HCT116 (cell line): Measurements from ENCODE around the gene ERAP2.

Experiments
- EZH2 ChIP-seq: fragments of 200-600 bp; sonication (generic); IDR thresholded peaks from 2 replicates; pipeline ENCODE4 v1.6.1; 2017; ENCODE audit warnings: antibody characterized with exemption, mixed run types
- POLR2A ChIP-seq: IDR thresholded peaks from 2 replicates; pipeline ENCODE4 v1.7.0; 2011; ENCODE audit warnings: borderline replicate concordance; ENCODE audit not compliant: insufficient read depth, insufficient read length; ENCODE audit errors: extremely low read depth
- ZNF274 ChIP-seq: fragments of 200-500 bp; sonication (Bioruptor generic); IDR thresholded peaks from 2 replicates; pipeline ENCODE4 v1.6.1; 2014; ENCODE audit warnings: mild to moderate bottlenecking, low read depth, low read length, inconsistent platforms
- TF ChIP-seq, protein P1 (sequence below): IDR thresholded peaks from 2 replicates; pipeline ENCODE4 v1.6.1; 2012
- TF ChIP-seq, protein P2 (sequence below): IDR thresholded peaks from 2 replicates; pipeline ENCODE4 v1.6.1; 2011; ENCODE audit warnings: mild to moderate bottlenecking, low read length, moderate library complexity; ENCODE audit not compliant: insufficient replicate concordance; ENCODE audit errors: extremely low read depth
- TF ChIP-seq, protein P3 (sequence below), 3 experiments: fragments of 200-600 bp in 1 of 3; sonication (generic) in 1 of 3; IDR thresholded peaks in 2 of 3; conservative IDR thresholded peaks in 1 of 3; 2 replicates each; pipeline ENCODE4 v1.5.1; 2012 to 2017; ENCODE audit warnings: low read depth in 2 of 3, low read length in 2 of 3, antibody characterized with exemption in 1 of 3, borderline replicate concordance in 1 of 3, control low read depth in 1 of 3, mild to moderate bottlenecking in 1 of 3, mixed read lengths in 1 of 3, mixed run types in 1 of 3, moderate library complexity in 1 of 3; ENCODE audit not compliant: insufficient read depth in 1 of 3
- TF ChIP-seq, protein P4 (sequence below): IDR thresholded peaks from 2 replicates; pipeline ENCODE4 v1.6.1; 2012; ENCODE audit warnings: low read depth

DNA sequence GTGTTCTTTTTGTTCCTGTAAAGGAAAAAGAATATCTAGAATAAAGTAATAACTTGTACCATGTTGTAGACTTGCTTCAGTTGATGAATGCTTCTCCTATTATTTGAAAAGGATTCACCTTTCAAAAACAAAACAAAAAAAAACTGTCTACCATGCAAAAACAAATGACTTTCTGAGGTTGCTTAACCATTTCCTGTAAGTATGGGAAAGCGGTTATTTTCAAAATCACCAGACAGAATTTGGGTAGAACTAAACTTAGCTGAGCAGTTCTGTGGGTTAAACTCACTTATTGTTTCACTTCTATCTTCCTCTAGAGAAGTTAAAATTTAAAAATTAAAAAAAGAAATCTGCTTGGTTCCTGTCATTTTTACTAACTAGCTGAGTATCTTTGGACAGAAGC, 84.8 kb downstream of the ERAP2 start:
- TF ChIP-seq, protein P1, sequence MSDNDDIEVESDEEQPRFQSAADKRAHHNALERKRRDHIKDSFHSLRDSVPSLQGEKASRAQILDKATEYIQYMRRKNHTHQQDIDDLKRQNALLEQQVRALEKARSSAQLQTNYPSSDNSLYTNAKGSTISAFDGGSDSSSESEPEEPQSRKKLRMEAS = no peak
- TF ChIP-seq, protein P2, sequence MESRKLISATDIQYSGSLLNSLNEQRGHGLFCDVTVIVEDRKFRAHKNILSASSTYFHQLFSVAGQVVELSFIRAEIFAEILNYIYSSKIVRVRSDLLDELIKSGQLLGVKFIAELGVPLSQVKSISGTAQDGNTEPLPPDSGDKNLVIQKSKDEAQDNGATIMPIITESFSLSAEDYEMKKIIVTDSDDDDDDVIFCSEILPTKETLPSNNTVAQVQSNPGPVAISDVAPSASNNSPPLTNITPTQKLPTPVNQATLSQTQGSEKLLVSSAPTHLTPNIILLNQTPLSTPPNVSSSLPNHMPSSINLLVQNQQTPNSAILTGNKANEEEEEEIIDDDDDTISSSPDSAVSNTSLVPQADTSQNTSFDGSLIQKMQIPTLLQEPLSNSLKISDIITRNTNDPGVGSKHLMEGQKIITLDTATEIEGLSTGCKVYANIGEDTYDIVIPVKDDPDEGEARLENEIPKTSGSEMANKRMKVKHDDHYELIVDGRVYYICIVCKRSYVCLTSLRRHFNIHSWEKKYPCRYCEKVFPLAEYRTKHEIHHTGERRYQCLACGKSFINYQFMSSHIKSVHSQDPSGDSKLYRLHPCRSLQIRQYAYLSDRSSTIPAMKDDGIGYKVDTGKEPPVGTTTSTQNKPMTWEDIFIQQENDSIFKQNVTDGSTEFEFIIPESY = no peak
- TF ChIP-seq EZH2 = no peak
- TF ChIP-seq ZNF274 = no peak
- TF ChIP-seq, protein P3, sequence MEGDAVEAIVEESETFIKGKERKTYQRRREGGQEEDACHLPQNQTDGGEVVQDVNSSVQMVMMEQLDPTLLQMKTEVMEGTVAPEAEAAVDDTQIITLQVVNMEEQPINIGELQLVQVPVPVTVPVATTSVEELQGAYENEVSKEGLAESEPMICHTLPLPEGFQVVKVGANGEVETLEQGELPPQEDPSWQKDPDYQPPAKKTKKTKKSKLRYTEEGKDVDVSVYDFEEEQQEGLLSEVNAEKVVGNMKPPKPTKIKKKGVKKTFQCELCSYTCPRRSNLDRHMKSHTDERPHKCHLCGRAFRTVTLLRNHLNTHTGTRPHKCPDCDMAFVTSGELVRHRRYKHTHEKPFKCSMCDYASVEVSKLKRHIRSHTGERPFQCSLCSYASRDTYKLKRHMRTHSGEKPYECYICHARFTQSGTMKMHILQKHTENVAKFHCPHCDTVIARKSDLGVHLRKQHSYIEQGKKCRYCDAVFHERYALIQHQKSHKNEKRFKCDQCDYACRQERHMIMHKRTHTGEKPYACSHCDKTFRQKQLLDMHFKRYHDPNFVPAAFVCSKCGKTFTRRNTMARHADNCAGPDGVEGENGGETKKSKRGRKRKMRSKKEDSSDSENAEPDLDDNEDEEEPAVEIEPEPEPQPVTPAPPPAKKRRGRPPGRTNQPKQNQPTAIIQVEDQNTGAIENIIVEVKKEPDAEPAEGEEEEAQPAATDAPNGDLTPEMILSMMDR (IDR thresholded peaks at IDR 0.05 in 2 of 3, conservative IDR thresholded peaks at IDR 0.05 in 1 of 3; ENCODE audit: borderline replicate concordance in 1 of 3, insufficient read depth in 1 of 3, low read depth in 2 of 3, low read length in 2 of 3) = no peak
- TF ChIP-seq, protein P4, sequence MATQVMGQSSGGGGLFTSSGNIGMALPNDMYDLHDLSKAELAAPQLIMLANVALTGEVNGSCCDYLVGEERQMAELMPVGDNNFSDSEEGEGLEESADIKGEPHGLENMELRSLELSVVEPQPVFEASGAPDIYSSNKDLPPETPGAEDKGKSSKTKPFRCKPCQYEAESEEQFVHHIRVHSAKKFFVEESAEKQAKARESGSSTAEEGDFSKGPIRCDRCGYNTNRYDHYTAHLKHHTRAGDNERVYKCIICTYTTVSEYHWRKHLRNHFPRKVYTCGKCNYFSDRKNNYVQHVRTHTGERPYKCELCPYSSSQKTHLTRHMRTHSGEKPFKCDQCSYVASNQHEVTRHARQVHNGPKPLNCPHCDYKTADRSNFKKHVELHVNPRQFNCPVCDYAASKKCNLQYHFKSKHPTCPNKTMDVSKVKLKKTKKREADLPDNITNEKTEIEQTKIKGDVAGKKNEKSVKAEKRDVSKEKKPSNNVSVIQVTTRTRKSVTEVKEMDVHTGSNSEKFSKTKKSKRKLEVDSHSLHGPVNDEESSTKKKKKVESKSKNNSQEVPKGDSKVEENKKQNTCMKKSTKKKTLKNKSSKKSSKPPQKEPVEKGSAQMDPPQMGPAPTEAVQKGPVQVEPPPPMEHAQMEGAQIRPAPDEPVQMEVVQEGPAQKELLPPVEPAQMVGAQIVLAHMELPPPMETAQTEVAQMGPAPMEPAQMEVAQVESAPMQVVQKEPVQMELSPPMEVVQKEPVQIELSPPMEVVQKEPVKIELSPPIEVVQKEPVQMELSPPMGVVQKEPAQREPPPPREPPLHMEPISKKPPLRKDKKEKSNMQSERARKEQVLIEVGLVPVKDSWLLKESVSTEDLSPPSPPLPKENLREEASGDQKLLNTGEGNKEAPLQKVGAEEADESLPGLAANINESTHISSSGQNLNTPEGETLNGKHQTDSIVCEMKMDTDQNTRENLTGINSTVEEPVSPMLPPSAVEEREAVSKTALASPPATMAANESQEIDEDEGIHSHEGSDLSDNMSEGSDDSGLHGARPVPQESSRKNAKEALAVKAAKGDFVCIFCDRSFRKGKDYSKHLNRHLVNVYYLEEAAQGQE = no peak
- TF ChIP-seq POLR2A = no peak
